Measurements from ENCODE around the gene MACROD2. TPM values are rescaled to one million over a fixed set of nuclear protein-coding genes. Genes with fewer than 3 reads are reported as not detected.

The MACROD2 gene
- total and polyA plus RNA-seq, 2 experiments from 2014 or later = 2.8 to 4.3 TPM

- Mint-ChIP-seq H3K4me1 (peaks cover 7% of the 10 kb centered on the region), H3K4me3 (no peak overlapping the region), H3K27me3 (ENCODE audit: insufficient read depth, low read depth, poor library complexity) (peaks cover 5% of the 10 kb centered on the region), H3K36me3 (ENCODE audit: low read depth) (no peaks in the 10 kb centered on the region), H3K9me3 (no peaks in the 10 kb centered on the region), H3K27ac (no peak overlapping the region)
- Histone ChIP-seq H2AFZ (no peak overlapping the region), H3K79me2 (replicated peaks; ENCODE audit: insufficient read depth) (no peaks in the 10 kb centered on the region), H3K4me1 (ENCODE audit: insufficient read depth) (no peaks in the 10 kb centered on the region), H4K20me1 (replicated peaks; ENCODE audit: insufficient read depth) (no peaks in the 10 kb centered on the region), H3K36me3 (ENCODE audit: insufficient read depth) (no peaks in the 10 kb centered on the region), H3K27me3 (ENCODE audit: insufficient read depth) (no peaks in the 10 kb centered on the region), H3K9me2 (ENCODE audit: insufficient read depth) (no peaks in the 10 kb centered on the region), H3K27ac (ENCODE audit: low read depth) (no peak overlapping the region), H3F3A (replicated peaks; ENCODE audit: low read depth) (no peaks in the 10 kb centered on the region), H3K4me2 (no peak overlapping the region), H3K4me3 (no peak overlapping the region)
- ATAC-seq (no peak), DNase-seq (ENCODE audit: low spot score) (no peak)
- TF ChIP-seq NANOG (IDR thresholded peaks at IDR 0.05; ENCODE audit: borderline replicate concordance) = no peak
- no peak for TF ChIP-seq POLR2AphosphoS5 (IDR thresholded peaks at IDR 0.05; ENCODE audit: low read depth)
- TF ChIP-seq CTCF (conservative IDR thresholded peaks at IDR 0.05; ENCODE audit: low read depth in 2 of 2) = no peak
- TF ChIP-seq ZNF114 (CRISPR knock-in tag; IDR thresholded peaks at IDR 0.05) = no peak
- no peak for TF ChIP-seq ZNF462 (CRISPR knock-in tag; IDR thresholded peaks at IDR 0.05)
- no peak for TF ChIP-seq EZH2 (IDR thresholded peaks at IDR 0.05; ENCODE audit: low read depth, unreplicated experiment)
- TF ChIP-seq ZNF331 (CRISPR knock-in tag; IDR thresholded peaks at IDR 0.05; ENCODE audit: low read depth) = no peak
- TF ChIP-seq STAT1 (IDR thresholded peaks at IDR 0.05; ENCODE audit: unreplicated experiment) = no peak
- TF ChIP-seq CREB1 (CRISPR knock-in tag; IDR thresholded peaks at IDR 0.05; ENCODE audit: low read depth) = no peak
- TF ChIP-seq EZH2phosphoT487 (IDR thresholded peaks at IDR 0.05; ENCODE audit: unreplicated experiment) = no peak
- TF ChIP-seq ETS1 (IDR thresholded peaks at IDR 0.05) = no peak
- no peak for TF ChIP-seq JUNB (IDR thresholded peaks at IDR 0.05; ENCODE audit: unreplicated experiment)
- no peak for TF ChIP-seq REST (IDR thresholded peaks at IDR 0.05; ENCODE audit: unreplicated experiment)
Measured at GRCh38 chr20:14853079-14853478, 857.8 kb downstream of the MACROD2 start.

All from GM23338 (cell line).